K562 (cell line): ENCODE data around the gene FLII. TPM values are rescaled to one million over a fixed set of nuclear protein-coding genes. Genes with fewer than 3 reads are reported as not detected.
A peak's percentile ranks its signal among the peaks of the same experiment; 100 is the strongest.

Experiments
- CREBBP ChIP-seq: IDR thresholded peaks from one replicate; pipeline ENCODE4 v1.6.1; 2012; ENCODE audit warnings: low read depth, mild to moderate bottlenecking, control low read depth, inconsistent platforms, low read length
- CREM ChIP-seq: IDR thresholded peaks from 2 replicates; pipeline ENCODE4 v1.6.1; 2014; ENCODE audit warnings: antibody characterized with exemption, low read depth
- ETV1 ChIP-seq: fragments of 450-650 bp; conservative IDR thresholded peaks from 2 replicates; pipeline ENCODE4 v1.6.1; 2016; ENCODE audit warnings: missing genetic modification characterization, control low read depth, low read depth, missing compliant biosample characterization
- EZH2 ChIP-seq: IDR thresholded peaks from 2 replicates; pipeline ENCODE4 v1.6.1; 2012; ENCODE audit warnings: low read depth, mild to moderate bottlenecking, inconsistent platforms, low read length, borderline replicate concordance
- JUNB ChIP-seq: fragments of 450-650 bp; formaldehyde crosslinking; conservative IDR thresholded peaks from 2 replicates; pipeline ENCODE4 v1.4.0; 2020; ENCODE audit warnings: mild to moderate bottlenecking
- KDM2B ChIP-seq: fragments of 250-450 bp; sonication (Bioruptor Pico); IDR thresholded peaks from 2 replicates; pipeline ENCODE4 v1.8.0; 2021; ENCODE audit warnings: mild to moderate bottlenecking, moderate library complexity
- MCM3 ChIP-seq: fragments of 450-650 bp; IDR thresholded peaks from 2 replicates; pipeline ENCODE4 v1.6.1; 2016
- SRSF7 ChIP-seq: fragments of 200-400 bp; formaldehyde crosslinking; optimal IDR thresholded peaks from 2 replicates; pipeline ENCODE3; 2017; ENCODE audit warnings: mild to moderate bottlenecking, low read depth, low read length
- TAF1 ChIP-seq: IDR thresholded peaks from 2 replicates; pipeline ENCODE4 v1.6.1; 2011; ENCODE audit warnings: mild to moderate bottlenecking, low read length, moderate library complexity; ENCODE audit not compliant: insufficient read depth, control insufficient read depth, severe bottlenecking; ENCODE audit errors: extremely low read depth
- XRCC3 ChIP-seq: fragments of 450-650 bp; IDR thresholded peaks from 2 replicates; pipeline ENCODE4 v1.6.1; 2017; ENCODE audit warnings: mild to moderate bottlenecking, moderate library complexity
- ZNF212 ChIP-seq: fragments of 450-650 bp; formaldehyde crosslinking; IDR thresholded peaks from 2 replicates; pipeline ENCODE4 v1.4.0; 2020; ENCODE audit warnings: mild to moderate bottlenecking
- ZNF444 ChIP-seq: fragments of 250-450 bp; sonication (Bioruptor Pico); IDR thresholded peaks from 2 replicates; pipeline ENCODE4 v1.4.0; 2020; ENCODE audit warnings: mild to moderate bottlenecking, moderate library complexity
- polyA plus RNA-seq, 8 experiments: library from polyadenylated mRNA; depleted of rRNA in 4 of 8; stranded (reverse) in 5 of 8; unstranded in 3 of 8; fragments of >200 nt; fragmentation: Nextera tagmentation in 2 of 8; fragmentation: Illumina TruSeq in 1 of 8; extraction: Ambion mirVana in 2 of 8; extraction: Trizol in 1 of 8; gene quantifications; 2 replicates each; pipeline versions ENCODE4 v1.2.1 to v1.2.3, GENCODE V29; 2011 to 2014; ENCODE audit warnings: inconsistent platforms in 1 of 8, missing spikeins in 1 of 8
- total RNA-seq, 7 experiments: library from RNA; depleted of rRNA in 6 of 7; stranded (reverse); fragments of >200 nt in 6 of 7; fragmentation: Illumina TruSeq in 2 of 7; extraction: Trizol in 2 of 7; gene quantifications; 2 replicates each; pipeline versions ENCODE4 v1.2.1 to v1.2.3, GENCODE V29; 2011 to 2021; ENCODE audit warnings: low replicate concordance in 1 of 7
- TF ChIP-seq, protein P1 (sequence below): sonication (generic); formaldehyde crosslinking; IDR thresholded peaks from 2 replicates; pipeline ENCODE4 v1.8.0; 2023; ENCODE audit warnings: mild to moderate bottlenecking, missing genetic modification reagents
- TF ChIP-seq, protein P2 (sequence below): sonication (generic); formaldehyde crosslinking; IDR thresholded peaks from 2 replicates; pipeline ENCODE4 v1.8.0; 2023; ENCODE audit warnings: mild to moderate bottlenecking, missing genetic modification reagents
- TF ChIP-seq, protein P3 (sequence below): fragments of 250-450 bp; sonication (Bioruptor Pico); IDR thresholded peaks from 2 replicates; pipeline ENCODE4 v1.4.0; 2020
- TF ChIP-seq, protein P4 (sequence below): fragments of 450-650 bp; conservative IDR thresholded peaks from 2 replicates; pipeline ENCODE4 v1.6.1; 2016; ENCODE audit warnings: missing genetic modification characterization, low read depth, mild to moderate bottlenecking, missing compliant biosample characterization, moderate library complexity

The FLII gene
- total and polyA plus RNA-seq, 9 of the 15 experiments (the other 6 are each of a cell fraction or from before 2014, with no cell fraction given) = 11.7 to 126 (median 82.5) TPM

DNA sequence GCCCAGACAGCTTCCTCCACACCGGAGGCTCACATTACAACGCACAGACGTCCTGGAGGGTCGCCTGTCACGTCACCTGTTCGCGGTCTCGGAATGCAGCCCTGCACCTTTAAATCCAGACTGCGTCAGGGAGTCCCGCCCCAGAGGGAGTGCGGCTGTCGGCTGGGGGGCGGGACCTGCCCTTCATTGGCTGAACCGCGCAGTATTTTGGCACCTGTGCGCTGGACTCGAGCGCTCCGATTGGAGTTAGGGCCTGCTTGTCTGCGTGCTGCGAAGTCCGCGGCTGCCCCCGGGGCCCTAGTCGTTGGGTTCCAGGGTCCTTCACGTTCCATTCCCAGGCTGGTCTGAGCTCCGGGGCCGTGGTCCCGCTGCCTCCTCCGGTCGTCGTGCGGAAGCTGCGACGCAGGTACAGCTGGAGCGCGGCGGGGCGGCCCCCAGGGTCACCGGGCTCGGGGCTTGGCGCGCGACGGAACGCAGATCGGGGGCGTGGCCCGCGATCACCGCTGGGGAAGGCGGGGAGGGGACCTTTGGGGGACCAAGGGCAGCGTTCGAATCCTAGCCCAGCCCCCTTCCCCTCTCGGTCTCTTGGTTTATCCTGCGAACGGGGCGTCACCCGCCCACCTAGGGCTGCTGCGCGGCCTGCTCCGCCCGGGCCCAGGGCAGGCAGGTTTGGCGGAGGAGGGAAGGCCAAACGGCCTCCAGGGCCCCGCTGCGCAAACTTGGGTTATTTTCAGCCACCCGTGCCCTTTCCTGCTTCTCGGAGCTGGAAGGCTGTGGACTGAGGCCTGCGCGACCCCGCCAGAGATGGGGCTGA lies 2.0 kb upstream of the FLII start, which contains the start of gene MIEF2 (continued):
- TF ChIP-seq EZH2 = no peak
- TF ChIP-seq, protein P1, sequence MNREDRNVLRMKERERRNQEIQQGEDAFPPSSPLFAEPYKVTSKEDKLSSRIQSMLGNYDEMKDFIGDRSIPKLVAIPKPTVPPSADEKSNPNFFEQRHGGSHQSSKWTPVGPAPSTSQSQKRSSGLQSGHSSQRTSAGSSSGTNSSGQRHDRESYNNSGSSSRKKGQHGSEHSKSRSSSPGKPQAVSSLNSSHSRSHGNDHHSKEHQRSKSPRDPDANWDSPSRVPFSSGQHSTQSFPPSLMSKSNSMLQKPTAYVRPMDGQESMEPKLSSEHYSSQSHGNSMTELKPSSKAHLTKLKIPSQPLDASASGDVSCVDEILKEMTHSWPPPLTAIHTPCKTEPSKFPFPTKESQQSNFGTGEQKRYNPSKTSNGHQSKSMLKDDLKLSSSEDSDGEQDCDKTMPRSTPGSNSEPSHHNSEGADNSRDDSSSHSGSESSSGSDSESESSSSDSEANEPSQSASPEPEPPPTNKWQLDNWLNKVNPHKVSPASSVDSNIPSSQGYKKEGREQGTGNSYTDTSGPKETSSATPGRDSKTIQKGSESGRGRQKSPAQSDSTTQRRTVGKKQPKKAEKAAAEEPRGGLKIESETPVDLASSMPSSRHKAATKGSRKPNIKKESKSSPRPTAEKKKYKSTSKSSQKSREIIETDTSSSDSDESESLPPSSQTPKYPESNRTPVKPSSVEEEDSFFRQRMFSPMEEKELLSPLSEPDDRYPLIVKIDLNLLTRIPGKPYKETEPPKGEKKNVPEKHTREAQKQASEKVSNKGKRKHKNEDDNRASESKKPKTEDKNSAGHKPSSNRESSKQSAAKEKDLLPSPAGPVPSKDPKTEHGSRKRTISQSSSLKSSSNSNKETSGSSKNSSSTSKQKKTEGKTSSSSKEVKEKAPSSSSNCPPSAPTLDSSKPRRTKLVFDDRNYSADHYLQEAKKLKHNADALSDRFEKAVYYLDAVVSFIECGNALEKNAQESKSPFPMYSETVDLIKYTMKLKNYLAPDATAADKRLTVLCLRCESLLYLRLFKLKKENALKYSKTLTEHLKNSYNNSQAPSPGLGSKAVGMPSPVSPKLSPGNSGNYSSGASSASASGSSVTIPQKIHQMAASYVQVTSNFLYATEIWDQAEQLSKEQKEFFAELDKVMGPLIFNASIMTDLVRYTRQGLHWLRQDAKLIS (CRISPR knock-in tag) = 0 out of 2 replicates have a peak, but pooled peaks have one; percentile 11
- TF ChIP-seq, protein P2, sequence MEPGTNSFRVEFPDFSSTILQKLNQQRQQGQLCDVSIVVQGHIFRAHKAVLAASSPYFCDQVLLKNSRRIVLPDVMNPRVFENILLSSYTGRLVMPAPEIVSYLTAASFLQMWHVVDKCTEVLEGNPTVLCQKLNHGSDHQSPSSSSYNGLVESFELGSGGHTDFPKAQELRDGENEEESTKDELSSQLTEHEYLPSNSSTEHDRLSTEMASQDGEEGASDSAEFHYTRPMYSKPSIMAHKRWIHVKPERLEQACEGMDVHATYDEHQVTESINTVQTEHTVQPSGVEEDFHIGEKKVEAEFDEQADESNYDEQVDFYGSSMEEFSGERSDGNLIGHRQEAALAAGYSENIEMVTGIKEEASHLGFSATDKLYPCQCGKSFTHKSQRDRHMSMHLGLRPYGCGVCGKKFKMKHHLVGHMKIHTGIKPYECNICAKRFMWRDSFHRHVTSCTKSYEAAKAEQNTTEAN = no peak
- TF ChIP-seq MCM3 = no peak
- TF ChIP-seq ETV1 = no peak
- TF ChIP-seq CREBBP = no peak
- TF ChIP-seq, protein P3, sequence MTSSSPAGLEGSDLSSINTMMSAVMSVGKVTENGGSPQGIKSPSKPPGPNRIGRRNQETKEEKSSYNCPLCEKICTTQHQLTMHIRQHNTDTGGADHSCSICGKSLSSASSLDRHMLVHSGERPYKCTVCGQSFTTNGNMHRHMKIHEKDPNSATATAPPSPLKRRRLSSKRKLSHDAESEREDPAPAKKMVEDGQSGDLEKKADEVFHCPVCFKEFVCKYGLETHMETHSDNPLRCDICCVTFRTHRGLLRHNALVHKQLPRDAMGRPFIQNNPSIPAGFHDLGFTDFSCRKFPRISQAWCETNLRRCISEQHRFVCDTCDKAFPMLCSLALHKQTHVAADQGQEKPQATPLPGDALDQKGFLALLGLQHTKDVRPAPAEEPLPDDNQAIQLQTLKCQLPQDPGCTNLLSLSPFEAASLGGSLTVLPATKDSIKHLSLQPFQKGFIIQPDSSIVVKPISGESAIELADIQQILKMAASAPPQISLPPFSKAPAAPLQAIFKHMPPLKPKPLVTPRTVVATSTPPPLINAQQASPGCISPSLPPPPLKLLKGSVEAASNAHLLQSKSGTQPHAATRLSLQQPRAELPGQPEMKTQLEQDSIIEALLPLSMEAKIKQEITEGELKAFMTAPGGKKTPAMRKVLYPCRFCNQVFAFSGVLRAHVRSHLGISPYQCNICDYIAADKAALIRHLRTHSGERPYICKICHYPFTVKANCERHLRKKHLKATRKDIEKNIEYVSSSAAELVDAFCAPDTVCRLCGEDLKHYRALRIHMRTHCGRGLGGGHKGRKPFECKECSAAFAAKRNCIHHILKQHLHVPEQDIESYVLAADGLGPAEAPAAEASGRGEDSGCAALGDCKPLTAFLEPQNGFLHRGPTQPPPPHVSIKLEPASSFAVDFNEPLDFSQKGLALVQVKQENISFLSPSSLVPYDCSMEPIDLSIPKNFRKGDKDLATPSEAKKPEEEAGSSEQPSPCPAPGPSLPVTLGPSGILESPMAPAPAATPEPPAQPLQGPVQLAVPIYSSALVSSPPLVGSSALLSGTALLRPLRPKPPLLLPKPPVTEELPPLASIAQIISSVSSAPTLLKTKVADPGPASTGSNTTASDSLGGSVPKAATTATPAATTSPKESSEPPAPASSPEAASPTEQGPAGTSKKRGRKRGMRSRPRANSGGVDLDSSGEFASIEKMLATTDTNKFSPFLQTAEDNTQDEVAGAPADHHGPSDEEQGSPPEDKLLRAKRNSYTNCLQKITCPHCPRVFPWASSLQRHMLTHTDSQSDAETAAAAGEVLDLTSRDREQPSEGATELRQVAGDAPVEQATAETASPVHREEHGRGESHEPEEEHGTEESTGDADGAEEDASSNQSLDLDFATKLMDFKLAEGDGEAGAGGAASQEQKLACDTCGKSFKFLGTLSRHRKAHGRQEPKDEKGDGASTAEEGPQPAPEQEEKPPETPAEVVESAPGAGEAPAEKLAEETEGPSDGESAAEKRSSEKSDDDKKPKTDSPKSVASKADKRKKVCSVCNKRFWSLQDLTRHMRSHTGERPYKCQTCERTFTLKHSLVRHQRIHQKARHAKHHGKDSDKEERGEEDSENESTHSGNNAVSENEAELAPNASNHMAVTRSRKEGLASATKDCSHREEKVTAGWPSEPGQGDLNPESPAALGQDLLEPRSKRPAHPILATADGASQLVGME (CRISPR knock-in tag) = no peak
- TF ChIP-seq ZNF444 (CRISPR knock-in tag) = no peak
- TF ChIP-seq SRSF7 = no peak
- no peak for TF ChIP-seq ZNF212 (CRISPR knock-in tag)
- no peak for TF ChIP-seq XRCC3
- TF ChIP-seq, protein P4, sequence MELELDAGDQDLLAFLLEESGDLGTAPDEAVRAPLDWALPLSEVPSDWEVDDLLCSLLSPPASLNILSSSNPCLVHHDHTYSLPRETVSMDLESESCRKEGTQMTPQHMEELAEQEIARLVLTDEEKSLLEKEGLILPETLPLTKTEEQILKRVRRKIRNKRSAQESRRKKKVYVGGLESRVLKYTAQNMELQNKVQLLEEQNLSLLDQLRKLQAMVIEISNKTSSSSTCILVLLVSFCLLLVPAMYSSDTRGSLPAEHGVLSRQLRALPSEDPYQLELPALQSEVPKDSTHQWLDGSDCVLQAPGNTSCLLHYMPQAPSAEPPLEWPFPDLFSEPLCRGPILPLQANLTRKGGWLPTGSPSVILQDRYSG (tag) = no peak
- TF ChIP-seq TAF1 = peak; percentile 11
- TF ChIP-seq CREM = peak; percentile 81
- no peak for TF ChIP-seq JUNB (CRISPR knock-in tag)
- TF ChIP-seq KDM2B (CRISPR knock-in tag) = no peak
